K562 (cell line): ENCODE measurements around the gene TRIP6. TPM values are rescaled to one million over a fixed set of nuclear protein-coding genes. Genes with fewer than 3 reads are reported as not detected.

Experiments used
- CREB1 ChIP-seq, 2 experiments: sonication (generic) in 1 of 2; formaldehyde crosslinking in 1 of 2; IDR thresholded peaks; 2 replicates each; pipeline versions ENCODE4 v1.6.1 to v1.8.0; 2012 to 2022; ENCODE audit warnings: inconsistent platforms in 1 of 2, mild to moderate bottlenecking in 1 of 2, missing genetic modification reagents in 1 of 2, moderate library complexity in 1 of 2
- CTBP1 ChIP-seq: fragments of 450-650 bp; IDR thresholded peaks from 2 replicates; pipeline ENCODE4 v1.6.1; 2016; ENCODE audit warnings: borderline replicate concordance
- DPF2 ChIP-seq: fragments of 450-650 bp; IDR thresholded peaks from 2 replicates; pipeline ENCODE4 v1.6.1; 2016
- EP300 ChIP-seq: IDR thresholded peaks from 2 replicates; pipeline ENCODE4 v1.6.1; 2012; ENCODE audit warnings: low read length, improper control_type of control experiment
- JUND ChIP-seq, 2 experiments: IDR thresholded peaks; 2 replicates in 1 of 2; 3 replicates in 1 of 2; pipeline ENCODE4 v1.6.1; 2011; ENCODE audit warnings: borderline replicate concordance in 2 of 2, low read depth in 2 of 2, low read length in 2 of 2, improper control_type of control experiment in 1 of 2, missing biosample characterization in 1 of 2, missing genetic modification characterization in 1 of 2, missing genetic modification reagents in 1 of 2
- KDM5B ChIP-seq: fragments of 200-600 bp; sonication (generic); IDR thresholded peaks from 2 replicates; pipeline ENCODE4 v1.6.1; 2012; ENCODE audit warnings: low read depth, mild to moderate bottlenecking, moderate library complexity, low read length, control low read depth, inconsistent platforms; ENCODE audit not compliant: insufficient replicate concordance
- KLF1 ChIP-seq: fragments of 450-650 bp; IDR thresholded peaks from 2 replicates; pipeline ENCODE4 v1.6.1; 2016; ENCODE audit warnings: missing genetic modification characterization, missing compliant biosample characterization
- LCOR ChIP-seq: sonication (generic); formaldehyde crosslinking; IDR thresholded peaks from 2 replicates; pipeline ENCODE4 v1.8.0; 2022; ENCODE audit warnings: mild to moderate bottlenecking, missing genetic modification reagents
- MTA1 ChIP-seq: fragments of 450-650 bp; IDR thresholded peaks from 2 replicates; pipeline ENCODE4 v1.6.1; 2017; ENCODE audit warnings: borderline replicate concordance
- NONO ChIP-seq, 2 experiments: fragments of 200-400 bp in 1 of 2; fragments of 450-650 bp in 1 of 2; formaldehyde crosslinking in 1 of 2; IDR thresholded peaks; 2 replicates each; pipeline ENCODE4 v1.6.1; 2017; ENCODE audit warnings: low read depth in 2 of 2, mild to moderate bottlenecking in 2 of 2, moderate library complexity in 2 of 2, low read length in 1 of 2
- PBX2 ChIP-seq, 2 experiments: IDR thresholded peaks in 1 of 2; conservative IDR thresholded peaks in 1 of 2; 2 replicates each; pipeline ENCODE4 v1.6.1; 2016; ENCODE audit warnings: low read depth in 2 of 2, mild to moderate bottlenecking in 1 of 2, missing compliant biosample characterization in 1 of 2, missing genetic modification characterization in 1 of 2, moderate library complexity in 1 of 2
- PCBP1 ChIP-seq: fragments of 200-400 bp; formaldehyde crosslinking; IDR thresholded peaks from 2 replicates; pipeline ENCODE4 v1.6.1; 2018; ENCODE audit warnings: mild to moderate bottlenecking, low read depth, low read length; ENCODE audit not compliant: poor library complexity, severe bottlenecking
- PML ChIP-seq: IDR thresholded peaks from 2 replicates; pipeline ENCODE4 v1.6.1; 2012; ENCODE audit warnings: low read length, inconsistent platforms
- RBM22 ChIP-seq: fragments of 200-400 bp; formaldehyde crosslinking; IDR thresholded peaks from 2 replicates; pipeline ENCODE4 v1.6.1; 2018; ENCODE audit warnings: low read length, low read depth; ENCODE audit not compliant: poor library complexity, severe bottlenecking
- RCOR1 ChIP-seq, 2 experiments: IDR thresholded peaks; 2 replicates each; pipeline ENCODE4 v1.6.1; 2012; ENCODE audit warnings: low read depth in 2 of 2, low read length in 2 of 2, borderline replicate concordance in 1 of 2, improper control_type of control experiment in 1 of 2
- SIX5 ChIP-seq, 2 experiments: IDR thresholded peaks; 2 replicates each; pipeline ENCODE4 v1.6.1; 2011; ENCODE audit warnings: low read length in 2 of 2, borderline replicate concordance in 1 of 2, low read depth in 1 of 2, mild to moderate bottlenecking in 1 of 2, moderate library complexity in 1 of 2; ENCODE audit not compliant: insufficient read depth in 1 of 2
- ZBED1 ChIP-seq: IDR thresholded peaks from 2 replicates; pipeline ENCODE4 v1.6.1; 2014
- ZNF197 ChIP-seq: fragments of 200-800 bp; sonication (Bioruptor generic); IDR thresholded peaks from 2 replicates; pipeline ENCODE4 v1.6.1; 2016; ENCODE audit warnings: low read depth, missing genetic modification characterization, missing compliant biosample characterization
- ZNF239 ChIP-seq: fragments of 250-450 bp; sonication (Bioruptor Pico); IDR thresholded peaks from 2 replicates; pipeline ENCODE4 v1.4.0; 2020; ENCODE audit warnings: mild to moderate bottlenecking
- ZSCAN32 ChIP-seq: fragments of 450-650 bp; formaldehyde crosslinking; IDR thresholded peaks from 2 replicates; pipeline ENCODE4 v1.4.0; 2020; ENCODE audit warnings: mild to moderate bottlenecking, moderate library complexity
- polyA plus RNA-seq, 8 experiments: library from polyadenylated mRNA; depleted of rRNA in 4 of 8; stranded (reverse) in 5 of 8; unstranded in 3 of 8; fragments of >200 nt; fragmentation: Nextera tagmentation in 2 of 8; fragmentation: Illumina TruSeq in 1 of 8; extraction: Ambion mirVana in 2 of 8; extraction: Trizol in 1 of 8; gene quantifications; 2 replicates each; pipeline versions ENCODE4 v1.2.1 to v1.2.3, GENCODE V29; 2011 to 2014; ENCODE audit warnings: inconsistent platforms in 1 of 8, missing spikeins in 1 of 8
- total RNA-seq, 7 experiments: library from RNA; depleted of rRNA in 6 of 7; stranded (reverse); fragments of >200 nt in 6 of 7; fragmentation: Illumina TruSeq in 2 of 7; extraction: Trizol in 2 of 7; gene quantifications; 2 replicates each; pipeline versions ENCODE4 v1.2.1 to v1.2.3, GENCODE V29; 2011 to 2021; ENCODE audit warnings: low replicate concordance in 1 of 7
- TF ChIP-seq, protein P1 (sequence below): sonication (generic); formaldehyde crosslinking; IDR thresholded peaks from 2 replicates; pipeline ENCODE4 v1.8.1; 2022; ENCODE audit warnings: missing genetic modification reagents
- TF ChIP-seq, protein P2 (sequence below): sonication (generic); formaldehyde crosslinking; IDR thresholded peaks from 2 replicates; pipeline ENCODE4 v1.8.0; 2022; ENCODE audit warnings: mild to moderate bottlenecking, missing genetic modification reagents

Gene TRIP6
- total and polyA plus RNA-seq, 9 of the 15 experiments (the other 6 are each of a cell fraction or from before 2014, with no cell fraction given): 5.9 to 141 (median 54.0) TPM

DNA sequence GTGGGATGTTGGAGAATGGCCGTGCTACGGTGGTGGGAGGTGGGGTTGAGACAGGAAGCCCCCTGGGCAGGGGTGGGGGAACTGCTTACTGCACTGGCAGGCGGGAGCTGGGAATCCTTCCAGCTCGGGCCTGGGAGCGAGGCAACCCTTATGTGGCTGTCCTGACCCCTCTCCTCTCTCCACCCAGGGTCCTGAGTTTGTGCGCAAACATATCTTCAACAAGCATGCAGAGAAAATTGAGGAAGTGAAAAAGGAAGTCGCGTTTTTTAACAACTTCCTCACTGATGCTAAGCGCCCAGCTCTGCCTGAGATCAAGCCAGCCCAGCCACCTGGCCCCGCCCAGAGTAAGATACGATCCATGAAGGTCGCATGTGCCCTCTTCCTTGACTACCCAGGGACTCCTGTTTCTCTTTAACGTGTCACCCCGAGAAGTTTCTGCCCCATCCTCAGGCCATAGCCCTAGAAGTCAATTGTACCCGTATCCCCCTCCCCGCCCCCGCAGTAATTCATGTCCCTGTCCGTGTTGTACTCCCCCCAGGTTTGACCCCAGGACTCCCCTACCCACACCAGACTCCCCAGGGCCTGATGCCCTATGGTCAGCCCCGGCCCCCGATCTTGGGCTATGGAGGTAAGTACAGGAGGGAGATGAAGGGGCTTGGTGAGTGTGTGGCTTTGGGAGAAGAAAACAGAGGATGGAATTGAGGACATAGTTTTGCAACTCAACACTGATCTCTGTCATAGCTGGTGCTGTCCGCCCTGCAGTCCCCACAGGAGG lies 20.5 kb downstream of the TRIP6 start (continued):
- TF ChIP-seq, protein P1, sequence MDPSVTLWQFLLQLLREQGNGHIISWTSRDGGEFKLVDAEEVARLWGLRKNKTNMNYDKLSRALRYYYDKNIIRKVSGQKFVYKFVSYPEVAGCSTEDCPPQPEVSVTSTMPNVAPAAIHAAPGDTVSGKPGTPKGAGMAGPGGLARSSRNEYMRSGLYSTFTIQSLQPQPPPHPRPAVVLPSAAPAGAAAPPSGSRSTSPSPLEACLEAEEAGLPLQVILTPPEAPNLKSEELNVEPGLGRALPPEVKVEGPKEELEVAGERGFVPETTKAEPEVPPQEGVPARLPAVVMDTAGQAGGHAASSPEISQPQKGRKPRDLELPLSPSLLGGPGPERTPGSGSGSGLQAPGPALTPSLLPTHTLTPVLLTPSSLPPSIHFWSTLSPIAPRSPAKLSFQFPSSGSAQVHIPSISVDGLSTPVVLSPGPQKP: no peak
- no peak for TF ChIP-seq RBM22
- TF ChIP-seq CREB1 (IDR thresholded peaks at IDR 0.05): 0 out of 2 replicates have a peak, but pooled peaks have one; percentile 40
- TF ChIP-seq CREB1 (CRISPR knock-in tag; IDR thresholded peaks at IDR 0.05): peak; percentile 36; the same call in 1 of the 2 replicates
- no peak for TF ChIP-seq KDM5B
- TF ChIP-seq LCOR: peak; percentile 41
- no peak for TF ChIP-seq NONO (IDR thresholded peaks at IDR 0.05; ENCODE audit: low read depth in 2 of 2, low read length in 1 of 2)
- TF ChIP-seq KLF1 (tag): peak; percentile 29; the same call in 1 of the 2 replicates
- no peak for TF ChIP-seq ZNF239 (CRISPR knock-in tag)
- TF ChIP-seq ZBED1: 0 out of 2 replicates have a peak, but pooled peaks have one; percentile 10
- no peak for TF ChIP-seq PBX2 (CRISPR knock-in tag; IDR thresholded peaks at IDR 0.05; ENCODE audit: low read depth)
- TF ChIP-seq PBX2 (tag; conservative IDR thresholded peaks at IDR 0.05; ENCODE audit: low read depth): no peak
- no peak for TF ChIP-seq MTA1
- no peak for TF ChIP-seq JUND (IDR thresholded peaks at IDR 0.05; ENCODE audit: borderline replicate concordance, low read depth, low read length)
- peak; percentile 26; the same call in 1 of the 3 replicates for TF ChIP-seq JUND (tag; IDR thresholded peaks at IDR 0.05; ENCODE audit: borderline replicate concordance, low read depth, low read length)
- 0 out of 2 replicates have a peak, but pooled peaks have one; percentile 52 for TF ChIP-seq ZNF197 (CRISPR knock-in tag)
- TF ChIP-seq DPF2: peak; percentile 30; the same call in 1 of the 2 replicates
- TF ChIP-seq CTBP1: peak; percentile 77; the same call in 1 of the 2 replicates
- no peak for TF ChIP-seq PCBP1
- 0 out of 2 replicates have a peak, but pooled peaks have one; percentile 22 for TF ChIP-seq EP300
- peak; percentile 28; the same call in 1 of the 2 replicates for TF ChIP-seq PML
- TF ChIP-seq, protein P2, sequence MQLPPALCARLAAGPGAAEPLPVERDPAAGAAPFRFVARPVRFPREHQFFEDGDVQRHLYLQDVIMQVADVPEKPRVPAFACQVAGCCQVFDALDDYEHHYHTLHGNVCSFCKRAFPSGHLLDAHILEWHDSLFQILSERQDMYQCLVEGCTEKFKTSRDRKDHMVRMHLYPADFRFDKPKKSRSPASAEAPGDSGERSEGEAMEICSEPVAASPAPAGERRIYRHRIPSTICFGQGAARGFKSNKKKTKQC (CRISPR knock-in tag): 0 out of 2 replicates have a peak, but pooled peaks have one; percentile 46
- peak in 1 of 2 experiments; percentile 45; a peak in 3 of 4 replicates for TF ChIP-seq RCOR1 (IDR thresholded peaks at IDR 0.05; ENCODE audit: borderline replicate concordance in 1 of 2, low read depth in 2 of 2, low read length in 2 of 2)
- no peak for TF ChIP-seq SIX5 (IDR thresholded peaks at IDR 0.05; ENCODE audit: borderline replicate concordance in 1 of 2, insufficient read depth in 1 of 2, low read depth in 1 of 2, low read length in 2 of 2)
- TF ChIP-seq ZSCAN32 (CRISPR knock-in tag): no peak
